HG02970 (cell line): Measurements from ENCODE around the gene MRPS18A.
"Not testable (repeated sequence)": the region's sequence is repeated elsewhere in the genome, so short reads cannot be mapped to it uniquely, and the experiment has no call there.

ENCODE experiments used
- ATAC-seq: cut with Tn5 transposase; IDR thresholded peaks from one replicate; pipeline ENCODE4 v1.9.1; 2021; ENCODE audit warnings: mild to moderate bottlenecking, moderate library complexity, moderate number of reproducible peaks; ENCODE audit not compliant: unreplicated experiment, low FRiP score

The MRPS18A gene

GRCh38 chr6:43671801-43672690, 15.5 kb downstream of the MRPS18A start:
- no peak for ATAC-seq

GRCh38 chr6:43671011-43671800, 16.4 kb downstream of the MRPS18A start:
- ATAC-seq: no peak

GRCh38 chr6:43670623-43670986, 17.0 kb downstream of the MRPS18A start:
- no peak for ATAC-seq

GRCh38 chr6:43669922-43670622, 17.5 kb downstream of the MRPS18A start:
- no peak for ATAC-seq

GRCh38 chr6:43669050-43669921, 18.3 kb downstream of the MRPS18A start:
- ATAC-seq: no peak

- ATAC-seq: no peak
Measured at GRCh38 chr6:43668151-43669028, 19.2 kb downstream of the MRPS18A start.

GRCh38 chr6:43667245-43668150, 20.1 kb downstream of the MRPS18A start:
- ATAC-seq: no peak

GRCh38 chr6:43666196-43666920, 21.2 kb downstream of the MRPS18A start:
- ATAC-seq: no peak

GRCh38 chr6:43665376-43665775, 22.2 kb downstream of the MRPS18A start:
- no peak for ATAC-seq

- not testable (repeated sequence) for ATAC-seq
Measured at GRCh38 chr6:43662948-43663347, 24.6 kb downstream of the MRPS18A start.

GRCh38 chr6:43658161-43658560, 29.4 kb downstream of the MRPS18A start:
- ATAC-seq: no peak

- ATAC-seq: no peak
Measured at GRCh38 chr6:43657221-43657802, 30.3 kb downstream of the MRPS18A start.

- not testable (repeated sequence) for ATAC-seq
Measured at GRCh38 chr6:43652822-43653221, 34.8 kb downstream of the MRPS18A start.

GRCh38 chr6:43648248-43648647, 39.3 kb downstream of the MRPS18A start:
- no peak for ATAC-seq

- ATAC-seq: no peak
Measured at GRCh38 chr6:43647613-43648012, 40.0 kb downstream of the MRPS18A start.

GRCh38 chr6:43645613-43645964, 42.0 kb downstream of the MRPS18A start:
- no peak for ATAC-seq

GRCh38 chr6:43644940-43645612, 42.5 kb downstream of the MRPS18A start, which contains the start of gene RSPH9:
Gene RSPH9, plus strand, starts transcription at chr6:43645036. Its CDS starts 63 bp downstream, at chr6:43645099.
- ATAC-seq: no peak
